ENCODE results near the gene ADAR. TPM values are rescaled to one million over a fixed set of nuclear protein-coding genes. Genes with fewer than 3 reads are reported as not detected.

ADAR gene
- total RNA-seq, 1 donor from 2014 or later, result 77.4 TPM

DNA sequence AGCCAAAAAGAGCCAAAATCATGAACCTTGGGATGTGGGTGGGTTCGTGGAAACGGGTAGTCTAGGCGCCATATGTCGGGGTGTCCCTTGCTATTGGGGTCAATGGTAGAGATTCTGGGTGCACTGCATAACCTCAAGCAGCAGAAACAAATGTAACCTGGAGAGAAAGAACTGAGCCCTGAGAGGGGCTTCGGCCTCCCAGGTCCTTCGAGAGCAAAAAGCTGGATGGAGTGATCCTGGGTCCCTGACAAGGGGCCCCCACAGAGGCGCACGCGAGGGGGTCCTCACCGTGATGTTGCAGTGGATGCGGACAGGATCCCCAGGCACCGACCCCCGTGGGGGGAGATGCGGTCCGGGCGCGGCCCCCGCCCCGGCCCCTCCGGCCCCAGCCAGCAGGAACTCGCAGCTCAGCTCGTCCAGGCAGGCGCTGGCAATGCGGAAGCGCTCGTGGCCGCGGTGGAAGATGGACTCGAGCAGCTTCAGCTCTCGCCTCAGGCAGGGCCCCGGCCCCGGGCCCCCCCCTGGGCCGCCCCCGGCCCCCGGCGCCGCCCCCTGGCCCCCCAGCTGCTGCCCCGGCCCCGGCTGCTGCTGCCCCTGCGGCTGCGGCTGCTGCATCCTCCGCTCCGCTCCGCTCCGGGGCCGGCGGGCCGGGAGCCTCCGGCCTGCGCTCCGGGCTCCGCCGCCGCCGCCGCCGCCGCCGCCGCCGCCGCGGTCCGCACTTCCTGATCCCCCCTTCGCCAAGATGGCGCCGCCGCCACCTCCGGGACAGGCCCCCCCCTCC, 49.9 kb downstream of the ADAR start, which contains the start of gene UBE2Q1:
UBE2Q1 (minus strand) TSS at position 724 of the 781 bp plus-strand sequence; CDS start at position 615, 109 bp downstream.
- ATAC-seq, result peak; percentile 3

DNA sequence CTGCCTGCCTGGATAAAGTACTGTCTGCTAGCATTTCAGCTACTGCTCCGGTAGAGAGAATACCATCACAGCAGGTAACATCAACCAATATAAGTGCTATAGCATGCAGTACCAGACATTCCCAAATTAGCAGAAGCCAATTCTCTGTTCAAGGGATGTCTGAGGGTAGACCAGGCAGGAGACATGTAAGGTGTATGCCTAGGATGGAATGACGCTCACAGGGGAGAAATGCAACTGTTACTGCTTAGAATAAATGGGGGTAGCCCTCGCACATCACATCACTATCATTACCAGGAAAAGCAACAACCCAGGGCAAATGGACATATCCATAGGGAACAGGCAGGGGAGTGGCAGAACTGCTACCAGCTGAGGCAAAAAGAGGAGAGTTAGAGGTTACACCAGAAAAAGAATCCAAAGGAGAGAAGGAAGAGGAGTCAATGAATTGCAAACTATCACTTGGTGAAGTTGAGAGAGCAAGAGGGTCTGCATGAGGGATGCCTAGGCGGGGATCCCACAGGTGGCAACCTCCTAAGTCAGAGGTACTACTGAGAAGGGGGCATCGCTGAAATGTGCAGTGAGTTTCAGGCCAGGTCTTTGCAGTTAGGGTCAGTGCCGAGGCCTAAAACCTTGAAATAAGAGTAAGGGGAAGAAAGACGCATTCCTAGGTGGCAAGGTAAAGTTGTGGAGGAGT, 50.6 kb downstream of the ADAR start:
- no peak for ATAC-seq

DNA sequence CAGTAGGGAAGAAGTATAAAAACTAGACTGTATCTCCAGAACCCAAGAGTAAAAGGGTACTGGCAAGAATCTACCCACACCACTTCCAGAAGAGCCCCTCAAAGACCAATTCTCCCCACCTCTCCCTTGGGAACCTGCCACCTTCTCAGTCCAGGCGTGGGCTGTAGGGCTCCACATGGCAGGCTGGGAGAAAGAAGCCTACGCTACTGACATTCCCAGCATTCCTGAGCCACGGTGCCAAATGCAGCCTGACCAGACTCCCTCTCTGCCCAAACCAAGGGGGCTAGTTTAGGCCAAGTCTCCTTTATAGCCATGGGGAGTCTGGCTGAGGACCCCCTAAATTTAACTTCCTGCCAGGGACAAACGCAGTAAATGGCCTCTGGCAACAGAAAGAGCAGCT, 51.6 kb downstream of the ADAR start:
- ATAC-seq, result no peak

DNA sequence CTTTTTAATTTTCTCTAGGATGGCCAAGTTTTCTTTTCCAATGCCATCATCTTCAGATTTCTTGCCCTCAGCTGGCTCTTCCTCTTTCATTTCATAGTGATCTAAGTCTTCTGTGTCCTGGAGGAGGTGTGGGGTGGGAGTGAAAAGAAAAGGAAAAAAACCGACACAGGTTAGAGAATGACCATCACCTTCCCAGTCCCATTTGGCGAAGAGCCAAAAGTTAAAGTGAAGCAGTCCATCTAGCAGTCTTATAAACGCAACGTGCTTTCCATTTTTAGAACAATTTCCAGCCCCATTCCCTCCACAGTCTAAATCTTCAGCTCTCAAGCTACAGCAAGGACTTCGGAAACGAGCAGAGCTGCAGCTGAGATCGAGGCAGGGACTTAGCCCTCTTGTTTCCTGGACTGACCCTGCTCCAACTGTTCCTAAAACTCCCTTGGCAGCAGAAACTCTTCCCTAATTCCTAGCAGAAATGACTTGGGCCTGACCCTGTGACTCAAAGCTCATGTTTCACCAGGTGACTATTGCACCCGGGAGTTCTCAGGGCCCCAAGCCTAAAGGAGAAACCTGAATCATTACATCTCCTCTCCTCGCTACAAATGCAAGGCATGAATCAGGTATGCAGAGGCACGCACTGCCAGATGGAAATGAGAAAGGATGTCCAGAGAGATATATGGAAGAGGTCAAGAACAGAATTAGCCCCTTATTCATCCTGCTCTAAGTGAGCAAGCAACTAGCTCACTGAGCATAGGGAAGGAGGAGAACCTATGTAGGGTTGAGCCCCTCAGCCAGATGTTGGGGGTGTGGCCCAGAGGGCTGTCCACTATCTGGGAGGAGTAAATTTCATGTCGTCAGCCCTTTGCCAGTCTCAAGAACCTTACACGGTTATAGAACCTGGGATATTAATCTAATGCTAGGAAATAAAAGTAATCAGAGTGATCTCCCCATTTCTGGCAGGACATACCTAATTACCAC, 54.6 kb downstream of the ADAR start:
- peak; percentile 18 for ATAC-seq

DNA sequence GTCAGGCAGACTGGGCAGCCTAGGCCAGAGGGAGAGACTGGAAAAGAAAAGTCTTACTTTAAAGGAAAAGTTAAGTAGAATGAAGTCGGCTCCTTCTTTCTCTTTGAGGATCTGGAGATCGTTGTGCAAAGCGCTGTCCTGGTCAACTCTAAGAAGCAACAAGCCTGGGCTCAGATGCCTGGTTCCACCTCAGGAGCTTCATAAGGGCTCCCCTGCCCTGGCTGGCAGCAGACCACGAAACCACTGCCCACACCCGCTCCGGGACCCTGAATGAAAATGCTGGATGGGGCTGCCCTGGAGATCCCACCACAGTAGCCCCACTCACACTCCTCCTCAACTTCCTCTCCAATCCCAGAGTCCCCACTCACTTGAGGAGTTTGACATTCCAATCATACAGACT, 56.0 kb downstream of the ADAR start:
- no peak for ATAC-seq

DNA sequence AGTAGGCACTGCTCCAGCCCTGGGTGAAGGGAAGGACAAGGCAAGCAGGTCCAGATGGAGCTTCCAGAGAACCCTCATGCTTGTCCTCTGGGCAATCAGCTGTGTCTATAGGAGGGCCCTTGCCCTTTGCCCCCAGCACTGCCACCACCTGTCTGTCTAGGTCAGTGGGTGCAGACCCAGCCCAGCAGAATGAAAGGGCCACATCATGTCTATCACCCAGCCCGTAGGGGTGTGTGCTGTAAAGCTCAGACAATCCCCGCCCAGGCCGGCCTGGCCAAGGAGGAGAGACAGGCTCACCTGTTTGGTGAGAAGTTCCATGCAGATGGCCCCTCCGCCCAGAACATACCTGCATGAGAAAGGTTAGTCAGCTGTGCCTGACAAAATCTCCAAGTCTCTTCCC, 56.5 kb downstream of the ADAR start:
- peak; percentile 80 for ATAC-seq

DNA sequence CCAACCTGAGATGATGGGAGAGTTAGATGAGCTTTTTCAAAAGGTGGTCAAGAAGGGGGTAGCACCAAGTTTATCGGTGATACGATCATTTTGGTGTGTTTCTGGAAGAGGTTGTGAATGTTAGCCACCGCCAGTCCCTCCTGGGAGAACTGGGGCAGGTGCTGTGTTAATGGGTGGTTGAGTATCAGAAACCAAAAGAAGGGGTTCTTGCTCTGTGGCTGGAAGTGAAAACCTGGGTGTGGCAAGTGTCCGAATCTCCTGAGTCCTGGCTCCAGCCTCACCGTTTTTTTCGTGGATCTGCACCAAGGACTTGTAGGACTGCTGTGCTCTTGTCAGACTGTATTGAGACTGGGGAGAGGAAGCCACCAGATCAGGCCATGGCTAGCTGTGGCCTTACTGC, 57.3 kb downstream of the ADAR start:
- no peak for ATAC-seq

DNA sequence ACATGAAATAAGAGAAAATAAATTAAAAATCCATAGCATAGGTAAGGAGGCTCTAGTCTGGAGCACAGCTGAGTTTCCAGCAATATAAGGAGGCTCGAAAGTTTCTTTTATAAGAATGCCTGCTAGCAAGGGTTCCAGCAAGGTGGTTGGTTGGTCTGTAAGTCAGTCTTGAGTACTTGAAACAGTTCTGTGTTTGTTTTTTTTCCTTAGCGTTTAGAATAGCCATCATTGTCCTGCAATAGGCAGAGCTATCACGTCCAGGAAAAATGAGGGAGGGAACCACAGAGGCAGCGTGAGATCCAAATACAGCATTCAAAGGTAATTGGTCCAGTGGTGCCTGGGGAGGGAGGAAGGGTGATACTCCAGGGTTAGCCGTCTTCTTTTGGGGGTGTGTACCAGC, 57.9 kb downstream of the ADAR start:
- ATAC-seq, result no peak

DNA sequence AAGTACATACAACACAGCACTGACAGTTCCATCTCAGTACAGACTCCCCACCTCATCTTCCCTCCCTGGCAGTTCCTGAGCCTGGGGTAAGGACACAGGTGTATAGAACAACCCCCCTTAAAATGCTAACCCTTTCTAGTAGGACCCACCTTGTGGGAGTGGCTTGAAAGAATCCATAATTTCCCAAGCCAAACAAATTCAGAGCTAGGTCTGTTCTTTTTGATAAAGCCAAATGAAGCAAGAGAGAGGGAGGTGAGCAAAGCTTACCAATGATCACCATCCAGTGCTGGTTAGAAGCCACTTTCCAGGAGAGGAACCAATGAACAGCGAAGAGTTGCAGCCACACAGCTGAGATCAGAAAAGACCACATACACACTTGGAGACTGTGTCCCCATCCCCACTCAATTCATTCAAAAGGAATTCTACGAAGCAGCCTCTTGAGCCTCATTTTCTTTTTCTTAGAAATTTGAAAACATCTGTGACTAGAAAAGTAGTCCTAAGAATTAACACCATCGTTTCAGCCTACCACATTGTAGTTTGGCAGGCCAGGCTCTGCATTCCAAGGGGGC, 58.7 kb downstream of the ADAR start:
- no peak for ATAC-seq

DNA sequence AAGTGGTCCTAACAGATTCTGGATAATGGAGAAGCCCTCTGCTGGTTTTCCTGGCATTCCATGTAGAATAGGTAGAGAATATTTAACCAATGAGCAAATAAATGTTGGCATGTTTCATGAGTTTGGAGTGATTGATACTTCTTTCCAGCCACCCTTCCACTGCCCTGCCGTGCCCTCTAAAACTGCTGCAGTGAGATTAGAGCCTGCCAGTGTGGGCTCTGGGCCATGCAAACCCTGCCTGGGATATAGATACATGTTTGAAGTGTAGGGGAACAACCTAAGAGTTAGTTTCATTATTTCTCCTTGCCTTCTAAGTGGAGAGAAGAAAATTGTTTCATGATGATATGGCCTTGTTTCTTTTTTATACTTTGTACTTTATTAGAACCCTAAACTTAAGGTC, 60.0 kb downstream of the ADAR start:
- no peak for ATAC-seq

DNA sequence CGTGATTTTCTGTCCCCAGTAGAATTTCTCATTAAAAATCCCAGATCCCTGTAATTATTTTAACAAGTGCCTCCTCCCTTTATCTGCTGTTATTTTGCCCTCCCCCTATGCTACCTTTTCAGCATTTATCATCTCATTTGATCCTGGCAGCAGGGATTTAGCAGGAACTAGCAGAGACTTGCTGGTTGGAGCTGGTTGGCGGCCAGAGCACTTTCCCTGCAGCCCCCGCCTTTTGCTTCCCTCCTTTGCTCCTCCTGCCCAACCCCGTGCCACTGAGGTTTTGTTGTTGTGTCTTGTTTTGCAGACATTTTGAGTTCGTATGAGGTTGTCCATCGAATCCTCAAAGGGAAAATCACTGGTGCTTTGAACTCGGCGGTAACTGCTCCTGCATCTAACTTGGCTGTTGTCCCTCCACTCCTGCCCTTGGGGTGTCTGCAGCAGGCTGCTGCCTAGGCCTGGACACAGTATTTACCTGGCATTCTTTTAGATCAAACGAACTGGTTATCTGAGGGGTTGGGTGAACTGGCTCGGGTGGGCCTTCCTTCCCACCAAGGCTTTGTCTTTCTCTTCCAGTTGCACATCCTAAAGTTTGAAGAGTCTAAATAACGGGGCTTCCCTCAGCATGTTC, 60.8 kb downstream of the ADAR start:
- peak; percentile 12 for ATAC-seq

DNA sequence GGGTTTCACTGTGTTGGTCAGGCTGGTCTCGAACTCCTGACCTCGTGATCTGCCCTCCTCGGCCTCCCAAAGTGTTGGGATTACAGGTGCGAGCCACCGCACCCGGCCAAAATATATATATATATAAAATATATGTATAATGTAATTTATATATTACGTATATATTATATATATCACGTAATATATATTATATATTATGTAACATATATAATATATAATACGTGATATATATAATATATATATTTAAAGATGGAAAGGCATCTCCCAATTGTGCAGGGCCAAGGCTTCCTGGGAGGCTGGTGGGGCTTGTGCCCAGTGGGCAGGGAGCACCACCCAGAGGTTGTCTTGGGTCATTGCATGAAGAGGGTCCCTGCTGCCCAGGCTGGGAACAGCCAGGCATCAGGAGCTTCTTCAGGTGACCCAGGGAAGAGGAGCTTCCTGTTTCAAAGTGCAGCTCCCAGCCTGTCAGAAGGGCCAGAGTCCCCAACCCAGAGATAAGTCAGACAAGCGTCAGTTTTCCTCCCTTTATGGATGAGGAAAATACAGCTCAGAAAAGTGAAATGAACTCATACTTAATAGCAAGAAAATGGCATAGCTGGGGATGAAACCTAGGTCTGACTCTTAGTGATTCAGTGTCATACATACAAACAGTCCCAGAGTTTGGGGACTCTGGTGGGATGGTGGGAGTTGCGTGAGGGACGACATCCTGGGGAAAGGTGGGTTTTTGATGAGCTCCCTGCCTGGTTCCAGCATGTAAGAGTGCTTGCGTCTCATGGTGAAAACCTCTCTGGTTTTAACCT, 61.5 kb downstream of the ADAR start:
- peak; percentile 67 for ATAC-seq

DNA sequence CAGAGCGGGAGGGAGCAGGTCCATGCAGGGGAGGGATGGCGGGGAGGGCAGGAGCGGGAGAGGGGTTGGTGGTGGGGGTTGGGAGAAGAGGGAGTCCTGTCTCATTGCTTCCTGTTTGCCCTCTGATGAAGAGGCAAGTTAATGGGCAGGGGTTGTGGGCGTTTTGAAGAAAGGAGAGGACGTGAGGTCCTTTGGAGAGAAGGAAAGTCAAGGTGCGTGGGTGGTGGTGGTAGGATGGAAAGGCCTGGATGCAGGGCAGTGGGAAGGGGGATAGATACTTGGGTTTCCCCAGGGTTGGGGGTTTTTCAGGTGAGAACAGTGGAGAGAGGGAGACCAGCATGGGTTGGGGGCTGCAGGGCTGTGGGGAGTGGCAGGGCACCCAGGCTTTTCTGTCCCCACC, 66.8 kb downstream of the ADAR start:
- ATAC-seq, result no peak

DNA sequence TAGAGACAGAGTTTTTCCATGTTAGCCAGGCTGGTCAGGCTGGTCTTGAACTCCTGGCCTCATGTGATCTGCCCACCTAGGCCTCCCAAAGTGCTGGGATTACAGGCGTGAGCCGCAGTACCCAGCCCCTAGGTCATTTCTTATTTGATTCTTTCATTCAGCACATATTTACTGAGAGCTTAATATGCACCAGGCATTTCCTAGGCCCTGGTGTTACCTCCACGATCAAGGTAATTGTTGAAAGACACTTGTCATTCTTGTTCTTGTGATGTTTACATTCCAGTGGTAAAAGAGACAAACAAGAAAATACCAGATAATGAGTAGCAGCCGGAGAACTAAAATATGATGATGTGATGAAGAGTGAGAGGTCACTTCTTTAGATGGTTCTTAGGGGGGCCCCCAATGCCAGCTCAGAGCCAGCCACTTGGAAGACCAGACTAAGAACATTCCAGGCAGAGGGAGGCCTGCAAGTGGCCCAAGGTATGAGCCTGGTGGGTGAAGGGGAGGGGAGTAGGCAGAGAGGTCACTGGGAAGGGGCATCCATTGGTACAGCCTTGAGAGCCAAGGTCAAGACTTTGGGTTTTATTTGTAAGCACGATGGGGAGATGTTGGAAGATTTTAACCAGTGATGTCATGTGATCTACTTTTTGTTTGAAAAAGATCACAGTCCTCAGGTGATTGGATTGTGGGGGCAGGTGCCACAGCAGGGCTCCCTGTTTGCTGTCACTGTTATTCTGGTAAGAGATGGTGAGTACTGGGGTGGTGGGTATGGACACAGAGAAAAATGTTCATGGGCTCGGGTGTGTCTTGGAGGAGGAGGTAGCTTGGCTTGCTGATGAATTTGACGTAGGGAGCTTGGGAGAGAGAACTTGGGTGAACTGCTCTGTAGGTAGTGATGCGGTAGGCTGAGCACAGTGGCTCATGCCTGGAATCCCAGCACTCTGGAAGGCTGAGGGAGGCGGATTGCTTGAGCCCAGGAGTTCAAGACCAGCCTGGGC, 68.2 kb downstream of the ADAR start:
- ATAC-seq, result no peak

DNA sequence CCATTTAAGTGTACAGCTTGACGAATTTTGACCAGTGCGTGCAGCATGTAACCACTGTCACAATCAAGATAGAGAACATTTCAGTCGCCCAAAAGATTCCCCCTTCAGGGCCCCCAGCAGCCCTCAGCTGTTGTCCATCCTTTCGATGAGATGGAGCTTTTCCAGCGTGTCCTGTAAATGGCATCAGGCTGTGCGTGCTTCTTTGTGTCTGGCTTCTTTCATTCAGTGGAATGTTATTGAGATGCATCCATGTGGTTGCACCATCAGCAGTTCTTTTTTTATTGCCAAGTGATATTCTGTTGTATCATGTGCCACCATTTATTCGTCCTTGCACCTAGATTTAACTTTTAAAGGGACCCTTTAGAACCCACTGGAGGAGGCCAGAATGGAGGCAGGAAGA, 71.4 kb downstream of the ADAR start:
- ATAC-seq, result no peak

DNA sequence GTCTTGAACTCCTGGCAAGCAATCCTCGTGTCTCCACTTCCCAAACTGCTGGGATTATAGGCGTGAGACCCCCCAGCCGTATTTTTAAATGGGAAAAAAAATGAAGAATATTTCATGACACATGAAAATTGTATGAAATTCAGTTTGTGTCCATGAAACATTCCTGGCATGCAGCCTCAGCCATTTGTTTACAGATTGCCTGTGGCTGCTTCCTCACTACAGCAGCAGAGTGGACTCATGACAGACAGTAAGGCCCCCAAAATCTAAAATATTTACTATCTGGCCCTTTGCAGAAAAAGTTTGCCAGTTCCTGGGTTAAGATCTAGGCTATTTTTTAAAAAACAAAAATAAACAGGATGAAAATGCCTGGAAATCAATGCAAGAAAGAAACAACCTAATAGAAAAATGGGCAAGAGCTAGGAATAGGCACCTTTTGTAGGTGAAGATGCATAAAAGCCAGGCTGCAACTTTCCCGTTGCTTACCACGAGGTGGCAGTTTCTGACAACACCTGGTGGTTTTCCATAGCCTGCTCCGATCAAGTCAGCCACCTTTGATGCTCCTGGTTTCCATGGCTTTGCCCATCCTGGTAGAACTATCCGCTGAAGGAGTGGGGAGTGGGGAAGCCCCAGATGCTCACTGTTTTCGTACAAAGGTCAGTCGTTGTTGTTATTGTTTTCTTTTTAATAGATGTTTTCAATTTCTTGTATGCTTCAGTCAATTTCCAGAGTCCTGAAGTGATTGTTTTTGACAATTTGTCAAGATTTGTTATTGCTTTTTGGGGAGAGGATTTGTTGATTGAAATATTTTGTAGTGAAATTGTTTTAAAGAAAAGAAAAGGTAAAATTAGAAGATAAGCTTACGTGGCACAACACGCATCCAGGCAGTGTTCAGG, 73.8 kb downstream of the ADAR start:
- peak; percentile 57 for ATAC-seq
